GM21619 (cell line): ENCODE data around the gene PAM.
A peak's percentile ranks its signal among the peaks of the same experiment; 100 is the strongest.
"Not testable (repeated sequence)": the region's sequence is repeated elsewhere in the genome, so short reads cannot be mapped to it uniquely, and the experiment has no call there.

Experiments
- ATAC-seq: cut with Tn5 transposase; IDR thresholded peaks from one replicate; pipeline ENCODE4 v1.9.1; 2021; ENCODE audit not compliant: unreplicated experiment

The PAM gene

DNA sequence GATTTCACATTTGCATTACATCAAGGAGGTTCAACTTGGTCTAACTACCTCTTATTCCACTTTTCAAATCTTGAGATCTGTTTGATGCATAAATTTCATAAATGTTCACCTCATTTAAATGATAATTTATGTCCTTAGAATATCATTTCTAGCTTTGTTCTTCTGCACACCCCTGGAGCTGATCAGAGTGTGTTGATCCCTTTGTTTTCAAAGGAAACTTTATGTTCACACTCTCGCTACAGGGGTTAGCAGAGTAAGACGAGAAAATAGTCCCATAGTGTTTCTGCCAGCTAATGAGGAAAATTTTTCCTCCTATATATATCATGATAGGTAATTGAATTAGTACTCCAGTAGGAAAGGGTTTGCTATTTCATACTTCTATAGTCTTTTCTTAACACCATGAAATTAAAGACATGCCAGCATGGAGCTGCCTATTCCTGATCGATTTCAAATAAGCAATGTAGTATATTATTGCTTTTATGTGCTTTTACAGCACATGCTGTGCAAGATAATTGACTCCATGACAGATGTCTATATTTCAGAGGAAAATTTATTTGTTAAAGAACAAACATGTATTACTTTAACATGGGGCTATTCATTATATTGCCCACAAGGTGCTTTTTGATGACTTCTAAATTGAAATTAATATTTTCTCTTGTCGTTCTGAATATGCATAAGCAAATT is 4.8 kb upstream of the PAM start:
- no peak for ATAC-seq

DNA sequence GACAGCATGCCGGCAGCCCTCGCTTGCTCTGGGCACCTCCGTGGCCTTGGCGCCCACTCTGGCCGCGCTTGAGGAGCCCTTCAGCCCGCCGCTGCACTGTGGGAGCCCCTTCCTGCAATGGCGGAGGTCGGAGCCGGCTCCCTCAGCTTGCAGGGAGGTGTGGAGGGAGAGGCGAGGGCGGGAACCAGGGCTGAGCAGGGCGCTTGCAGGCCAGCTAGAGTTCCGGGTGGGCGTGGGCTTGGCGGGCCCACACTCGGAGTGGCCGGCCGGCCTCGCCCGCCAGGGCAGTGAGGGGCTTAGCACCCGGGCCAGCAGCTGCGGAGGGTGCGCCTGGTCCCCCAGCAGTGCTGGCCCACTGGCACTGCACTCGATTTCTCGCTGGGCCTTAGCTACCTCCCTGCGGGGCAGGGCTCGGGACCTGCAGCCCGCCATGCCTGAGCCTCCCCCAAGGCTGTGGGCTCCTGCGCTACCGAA is 3.2 kb upstream of the PAM start:
- ATAC-seq: not testable (repeated sequence)

DNA sequence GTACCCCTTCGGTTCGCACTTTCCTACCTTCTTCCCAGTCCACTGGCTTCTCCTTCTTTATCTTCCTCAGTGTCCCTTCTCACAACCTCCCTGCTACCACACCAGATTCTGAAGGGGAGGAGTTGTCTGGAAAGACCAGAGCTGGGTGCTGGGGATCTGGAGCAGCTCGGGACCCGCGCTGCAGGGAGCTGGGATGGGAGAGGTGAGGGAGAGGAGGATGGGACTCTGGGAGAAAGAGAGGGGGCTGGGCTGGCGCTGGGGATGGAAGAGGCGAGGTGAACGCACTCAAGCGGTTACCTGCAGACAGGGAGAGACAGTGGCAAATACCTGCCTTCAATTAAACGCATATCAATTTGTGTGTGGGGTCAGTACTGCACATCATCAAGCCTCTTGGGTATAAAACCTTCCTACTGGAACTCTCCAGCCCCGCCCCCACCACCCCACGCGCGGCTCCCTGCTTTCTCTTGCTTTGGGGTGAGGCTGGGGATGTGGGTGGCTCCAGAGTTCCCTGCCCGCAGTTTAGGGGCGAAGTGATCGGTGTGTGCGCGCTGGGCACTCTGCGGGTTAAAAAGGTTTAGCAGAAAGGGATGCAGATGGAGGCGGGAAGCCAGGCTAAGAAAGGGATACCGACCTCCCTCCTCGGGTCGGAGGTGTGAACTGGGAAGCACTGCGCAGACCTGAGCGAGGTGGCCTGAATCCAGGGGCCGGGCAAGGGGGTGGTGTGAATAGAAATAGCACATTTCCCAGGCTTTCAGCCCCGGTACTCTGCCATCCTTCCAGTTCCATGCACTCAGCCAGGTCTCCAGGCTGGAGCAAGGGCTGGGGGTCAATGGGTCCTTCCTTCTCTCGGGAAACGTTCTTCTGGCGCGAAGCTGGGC is 977 bp upstream of the PAM start:
- ATAC-seq: peak; percentile 0

DNA sequence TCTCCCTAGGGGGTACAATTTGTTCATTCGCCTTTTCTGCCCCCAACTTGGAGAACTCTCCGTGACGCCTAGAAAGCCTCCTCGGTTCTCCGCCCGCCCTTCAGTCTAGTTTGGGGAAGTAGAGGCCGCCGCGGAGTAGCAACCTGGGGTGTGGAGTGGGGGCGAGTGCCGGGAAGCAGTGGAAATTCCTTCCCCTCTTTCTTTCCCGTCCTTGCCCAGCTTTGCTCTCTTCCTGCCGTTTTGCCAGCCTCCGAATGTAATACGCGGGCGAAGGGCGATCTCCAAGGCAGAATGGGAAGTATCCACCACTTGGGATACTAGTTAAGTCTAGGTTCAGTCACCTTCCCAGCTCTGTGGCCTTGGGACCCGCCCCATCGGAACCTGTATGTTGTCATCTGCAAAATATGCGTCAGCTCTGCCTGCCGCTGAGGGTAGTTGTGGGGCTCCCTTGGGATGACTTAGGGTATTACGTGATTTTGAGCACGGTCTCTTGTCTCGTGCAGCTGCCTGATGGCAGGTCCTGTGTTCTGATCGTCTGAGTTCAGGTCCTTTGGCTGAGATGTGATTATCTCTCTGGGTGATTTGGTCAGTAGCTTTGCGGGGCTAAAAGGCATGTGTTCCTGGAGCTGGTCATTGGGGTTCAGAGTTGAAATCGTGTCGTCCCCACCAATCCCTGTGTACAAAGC is 724 bp downstream of the PAM start:
- ATAC-seq: peak; percentile 74

GRCh38 chr5:102758576-102758975 is 3.5 kb downstream of the PAM start:
- no peak for ATAC-seq

- ATAC-seq: no peak
Measured at GRCh38 chr5:102759289-102759688, 4.2 kb downstream of the PAM start.

GRCh38 chr5:102759700-102760099 is 4.6 kb downstream of the PAM start:
- no peak for ATAC-seq

DNA sequence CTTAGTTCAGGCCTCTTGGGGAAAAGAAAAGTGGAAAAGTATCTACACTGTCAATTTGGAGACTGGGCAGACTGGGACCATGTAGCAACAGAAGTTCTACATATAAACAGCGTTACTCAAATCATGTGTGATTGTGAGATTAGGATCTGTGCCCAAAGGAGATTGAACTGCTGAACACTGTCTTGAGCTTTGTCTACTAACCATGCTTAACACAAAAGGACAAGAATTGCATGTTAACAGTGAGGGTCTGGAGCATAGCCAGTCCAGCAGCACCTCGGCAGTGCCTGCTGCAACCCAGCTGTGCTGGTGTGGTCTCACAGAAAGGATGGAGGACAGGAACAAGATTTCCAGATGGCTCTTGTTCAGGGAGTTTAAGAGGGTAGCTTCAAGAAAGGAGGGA is 5.7 kb downstream of the PAM start:
- no peak for ATAC-seq

GRCh38 chr5:102762095-102762534 is 7.0 kb downstream of the PAM start:
- ATAC-seq: peak; percentile 75

- no peak for ATAC-seq
Measured at GRCh38 chr5:102762562-102763227, 7.6 kb downstream of the PAM start.

DNA sequence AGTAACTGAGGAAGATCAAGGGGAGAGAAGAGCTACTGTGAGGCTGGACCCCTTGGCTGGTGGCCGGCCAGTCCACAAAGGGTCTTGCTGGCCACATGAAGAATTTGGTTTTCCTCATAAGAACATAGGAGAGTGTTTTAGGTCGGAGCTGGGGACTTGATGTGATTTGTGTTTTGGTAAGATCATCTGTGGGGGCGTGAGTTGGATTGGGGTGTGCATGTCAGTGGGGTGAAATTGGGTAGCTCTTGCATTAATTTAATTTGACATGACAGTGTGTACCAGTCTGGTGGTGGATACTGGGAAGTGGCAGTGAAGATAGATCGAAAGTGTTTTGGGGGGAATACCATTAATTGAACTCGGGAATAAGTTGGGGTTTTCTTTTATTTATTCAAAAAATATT is 8.6 kb downstream of the PAM start:
- ATAC-seq: no peak

DNA sequence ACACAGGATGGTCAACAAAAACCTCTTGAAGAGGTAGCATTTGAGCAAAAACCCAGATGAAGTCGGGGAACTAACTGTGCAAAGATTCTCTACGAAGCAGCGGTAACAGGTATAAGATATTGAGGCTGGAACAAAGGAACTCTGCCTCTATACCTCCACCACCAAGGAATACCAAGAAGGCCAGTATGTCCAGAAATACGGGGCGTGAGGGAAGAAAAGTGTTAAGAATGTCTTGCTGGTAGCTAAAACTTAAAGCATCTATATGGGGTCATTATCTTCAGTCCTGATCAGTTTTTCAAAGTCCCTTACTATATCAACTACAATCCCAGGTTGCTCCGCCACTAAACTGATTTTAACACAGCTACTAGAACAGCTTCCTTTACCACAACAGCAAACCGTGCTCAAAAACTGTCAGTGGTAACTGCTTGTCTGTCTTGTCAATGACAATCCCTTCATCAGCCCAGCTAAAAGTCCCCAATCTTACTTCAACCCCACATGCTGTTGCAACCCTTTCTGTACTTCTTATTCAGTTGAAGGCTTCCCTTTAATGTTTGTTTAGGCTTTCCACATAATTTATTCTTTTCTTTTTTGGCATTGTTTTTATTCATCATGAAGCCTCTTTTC is 9.4 kb downstream of the PAM start:
- ATAC-seq: no peak

DNA sequence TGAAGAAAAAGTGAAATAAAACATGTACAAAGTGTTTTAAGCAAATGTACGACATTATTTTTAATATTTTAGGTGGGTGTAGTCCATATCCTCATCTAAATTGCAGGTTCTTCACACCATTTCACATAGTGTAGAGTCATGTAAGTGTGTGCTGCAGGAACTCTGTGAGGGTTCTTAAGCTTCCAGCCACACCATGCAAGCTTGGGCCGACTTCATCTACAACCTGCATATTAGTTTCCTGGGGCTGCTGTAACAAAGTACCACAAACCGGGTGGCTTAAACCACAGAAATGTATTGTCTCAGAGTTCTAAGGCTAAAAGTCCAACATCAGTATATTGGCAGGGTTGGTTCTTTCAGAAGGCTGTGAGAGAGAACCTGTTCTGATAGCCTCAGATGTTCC is 10.2 kb downstream of the PAM start:
- no peak for ATAC-seq

- ATAC-seq: no peak
Measured at GRCh38 chr5:102766295-102767090, 11.4 kb downstream of the PAM start.

DNA sequence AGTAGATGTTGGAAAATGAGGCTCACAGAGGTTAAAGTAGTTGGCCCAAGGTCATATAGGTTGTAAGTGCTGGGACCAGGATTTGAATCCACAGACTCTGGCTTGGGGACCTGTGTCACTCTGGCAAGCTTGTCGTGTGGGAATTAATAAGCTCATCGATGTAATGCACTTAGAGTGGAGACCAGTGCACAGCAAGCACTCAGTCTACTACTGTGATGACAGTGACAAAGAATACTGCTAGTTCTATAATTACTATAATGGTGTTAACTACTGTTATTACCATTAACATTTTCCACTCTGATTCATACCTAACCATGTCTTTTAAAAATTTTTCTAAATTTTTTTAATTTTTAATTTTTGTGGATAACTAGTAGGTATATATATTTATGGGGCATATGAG is 12.8 kb downstream of the PAM start:
- ATAC-seq: no peak

DNA sequence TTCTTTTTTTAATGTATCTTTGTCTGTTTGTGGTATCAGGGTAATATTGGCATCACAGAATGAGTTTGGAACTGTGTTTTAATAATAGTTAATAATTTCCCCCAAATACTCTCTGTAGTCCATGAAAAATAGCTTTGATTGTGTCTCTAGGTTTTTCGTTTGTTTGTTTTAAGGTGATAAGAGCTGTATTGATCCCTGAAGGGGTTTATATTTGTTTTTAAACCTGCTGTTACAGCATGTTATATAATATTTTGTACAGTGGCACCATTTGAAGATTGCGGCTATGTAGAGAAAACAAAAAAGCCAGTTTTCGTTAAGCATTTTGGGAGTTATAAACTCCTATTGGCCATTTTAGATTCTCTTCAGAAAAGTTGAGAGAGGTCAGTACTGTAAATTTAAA is 15.7 kb downstream of the PAM start:
- ATAC-seq: no peak

- ATAC-seq: no peak
Measured at GRCh38 chr5:102771435-102771834, 16.3 kb downstream of the PAM start.

DNA sequence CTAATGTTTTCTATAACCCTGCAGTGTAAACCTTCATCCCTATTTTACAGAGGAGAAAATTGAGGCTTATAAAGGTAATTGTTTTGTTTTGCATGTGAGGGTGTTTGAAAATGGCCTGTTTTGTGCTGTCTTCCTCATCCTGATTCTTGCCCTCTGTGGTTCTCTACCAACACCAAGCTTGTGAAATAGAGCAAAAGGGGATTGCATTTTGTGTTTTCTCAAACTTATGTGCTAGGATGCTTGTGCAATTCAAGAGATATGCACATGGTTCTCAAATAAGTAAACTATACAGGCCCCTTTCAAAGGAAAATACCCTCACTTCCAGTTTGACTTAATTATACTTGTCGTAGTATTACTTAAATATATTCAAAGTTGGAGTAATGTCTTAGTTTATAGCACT is 17.2 kb downstream of the PAM start:
- no peak for ATAC-seq

DNA sequence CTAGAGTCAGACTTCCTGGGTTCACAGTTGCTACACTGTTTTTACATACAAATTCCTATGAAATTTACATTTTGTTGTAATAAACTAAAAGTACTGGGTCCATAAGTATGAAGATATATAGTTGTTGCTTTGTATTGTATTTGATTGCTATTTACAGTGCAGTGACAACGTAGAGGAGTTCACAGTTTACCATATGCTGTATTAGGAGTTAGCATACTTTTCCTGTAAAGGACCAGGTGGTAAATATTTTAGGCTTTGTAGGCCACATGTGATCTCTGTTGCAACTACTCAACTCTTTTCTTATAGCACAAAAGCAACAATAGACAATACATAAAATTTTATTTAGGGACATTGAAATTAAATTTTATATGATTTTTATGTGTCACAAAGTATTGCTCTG is 18.0 kb downstream of the PAM start:
- ATAC-seq: no peak

DNA sequence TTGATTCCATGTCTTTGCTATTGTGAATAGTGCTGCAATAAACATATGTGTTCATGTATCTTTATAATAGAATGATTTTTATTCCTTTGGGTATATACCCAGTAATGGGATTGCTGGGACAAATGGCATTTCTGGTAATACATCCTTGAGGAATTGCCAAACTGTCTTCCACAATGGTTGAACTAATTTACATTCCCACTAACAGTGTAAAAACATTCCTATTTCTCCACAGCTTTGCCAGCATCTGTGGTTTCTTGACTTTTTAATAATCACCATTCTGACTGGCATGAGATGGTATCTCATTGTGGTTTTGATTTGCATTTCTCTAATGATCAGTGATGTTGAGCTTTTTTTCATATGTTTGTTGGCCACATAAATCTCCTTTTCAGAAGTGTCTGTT is 20.7 kb downstream of the PAM start:
- not testable (repeated sequence) for ATAC-seq
